ENCODE data around the gene DNAJC17. TPM values are rescaled to one million over a fixed set of nuclear protein-coding genes. Genes with fewer than 3 reads are reported as not detected.

Gene DNAJC17
- total and polyA plus RNA-seq, 8 donors: 12.2 to 57.6 (median 15.8) TPM

- DNase-seq (no peak), FAIRE-seq (no peak), ATAC-seq (no peak)
- Histone ChIP-seq H3K27me3 (no peaks in the 10 kb centered on the region), H3K4me1 (peaks cover 0 to 4% (median 0%) of the 10 kb centered on the region in 3 donors), H3K27ac (no peak overlapping the region), H3K4me3 (no peak overlapping the region), H3K9me3 (no peaks in the 10 kb centered on the region), H3K36me3 (no peaks in the 10 kb centered on the region)
- WGBS, 2 donors: 94 to 96% methylated on average over 2 of the region's 2 CpGs
- intact Hi-C loops (cut with DNase I): no loop called here
- no peak for TF ChIP-seq CTCF (IDR thresholded peaks at IDR 0.05)
Observed at GRCh38 chr15:40821195-40821594, 13.9 kb upstream of the DNAJC17 start.

GRCh38 chr15:40819048-40819447, 11.8 kb upstream of the DNAJC17 start:
- 49 to 53% methylated on average over 7 of the region's 7 CpGs for WGBS, 2 donors
- TF ChIP-seq CTCF (IDR thresholded peaks at IDR 0.05): no peak
- FAIRE-seq (no peak), DNase-seq (no peak), ATAC-seq (no peak)
- H3K27ac ChIP-seq: no peak overlapping the region
- no peak overlapping the region for H3K4me3 ChIP-seq
- H3K27me3 ChIP-seq: no peaks in the 10 kb centered on the region
- H3K36me3 ChIP-seq: peaks cover 0 to 1% (median 0%) of the 10 kb centered on the region in 3 donors
- intact Hi-C loops (cut with DNase I): no loop called here
- H3K9me3 ChIP-seq: no peaks in the 10 kb centered on the region
- no peaks in the 10 kb centered on the region for H3K4me1 ChIP-seq

GRCh38 chr15:40815042-40815698, 7.9 kb upstream of the DNAJC17 start:
- FAIRE-seq (no peak), ATAC-seq (peak in 2 of 4 donors; percentile 45 to 57), DNase-seq (peak in 1 of 6 donors; percentile 21)
- no peak overlapping the region for H3K27ac ChIP-seq
- no peaks in the 10 kb centered on the region for H3K27me3 ChIP-seq
- WGBS, 2 donors: 45 to 46% methylated on average over 4 of the region's 4 CpGs
- H3K9me3 ChIP-seq: no peaks in the 10 kb centered on the region
- peaks cover 0 to 8% (median 4%) of the 10 kb centered on the region in 3 donors for H3K36me3 ChIP-seq
- no peaks in the 10 kb centered on the region for H3K4me1 ChIP-seq
- TF ChIP-seq CTCF (IDR thresholded peaks at IDR 0.05): no peak
- no peak overlapping the region for H3K4me3 ChIP-seq
- intact Hi-C loops (cut with DNase I): no loop called here

GRCh38 chr15:40812721-40813425, 5.6 kb upstream of the DNAJC17 start:
- no peaks in the 10 kb centered on the region for H3K27me3 ChIP-seq
- intact Hi-C loops (cut with DNase I): no loop called here
- H3K4me1 ChIP-seq: peaks cover 0 to 7% (median 5%) of the 10 kb centered on the region in 3 donors
- no peaks in the 10 kb centered on the region for H3K9me3 ChIP-seq
- ATAC-seq: no peak
- no peak for TF ChIP-seq CTCF (IDR thresholded peaks at IDR 0.05)
- no peak overlapping the region for H3K4me3 ChIP-seq
- H3K27ac ChIP-seq: no peak overlapping the region
- 92 to 97% methylated on average over 12 of the region's 12 CpGs for WGBS, 2 donors
- peaks cover 0 to 8% (median 4%) of the 10 kb centered on the region in 3 donors for H3K36me3 ChIP-seq
- FAIRE-seq: no peak
- peak in 1 of 6 donors; percentile 63 for DNase-seq

Measured in pancreas (tissue), 10 donors.